KMS-11 (cell line): Measurements from ENCODE around the gene CNTF.
"Not testable (repeated sequence)": the region's sequence is repeated elsewhere in the genome, so short reads cannot be mapped to it uniquely, and the experiment has no call there.

Source experiments
- H2AFZ ChIP-seq: fragments of 200-600 bp; sonication (generic); 2 replicates; pipeline ENCODE4 v1.6.1; 2016; ENCODE audit warnings: antibody characterized with exemption, mixed run types, low read depth
- H3K27ac ChIP-seq: fragments of 200-600 bp; sonication (generic); 2 replicates; pipeline ENCODE4 v1.6.1; 2016; ENCODE audit warnings: mild to moderate bottlenecking, mixed run types
- H3K27me3 ChIP-seq: fragments of 200-600 bp; sonication (generic); 2 replicates; pipeline ENCODE4 v1.6.1; 2017; ENCODE audit warnings: mild to moderate bottlenecking, low read depth, mixed run types, moderate library complexity; ENCODE audit not compliant: insufficient read depth
- H3K36me3 ChIP-seq: fragments of 200-600 bp; sonication (generic); 2 replicates; pipeline ENCODE4 v1.6.1; 2017; ENCODE audit warnings: mild to moderate bottlenecking, mixed run types; ENCODE audit not compliant: insufficient read depth
- H3K4me1 ChIP-seq: fragments of 200-600 bp; sonication (generic); 2 replicates; pipeline ENCODE4 v1.6.1; 2016; ENCODE audit warnings: mild to moderate bottlenecking, low read depth, mixed run types; ENCODE audit not compliant: poor library complexity, severe bottlenecking
- H3K4me2 ChIP-seq: fragments of 200-600 bp; sonication (generic); 2 replicates; pipeline ENCODE4 v1.7.0; 2016; ENCODE audit warnings: mild to moderate bottlenecking, mixed run types
- H3K4me3 ChIP-seq: fragments of 200-600 bp; sonication (generic); IDR thresholded peaks from 2 replicates; pipeline ENCODE4 v1.6.1; 2017; ENCODE audit warnings: low read depth, low read length, mixed read lengths; ENCODE audit not compliant: insufficient read depth
- H3K79me2 ChIP-seq: fragments of 200-600 bp; sonication (generic); 2 replicates; pipeline ENCODE4 v1.6.1; 2016; ENCODE audit warnings: low read depth, mixed run types; ENCODE audit not compliant: insufficient read depth
- H3K9ac ChIP-seq: fragments of 200-600 bp; sonication (generic); 2 replicates; pipeline ENCODE4 v1.6.1; 2016; ENCODE audit warnings: mild to moderate bottlenecking, mixed run types
- H4K20me1 ChIP-seq: fragments of 200-600 bp; sonication (generic); 2 replicates; pipeline ENCODE4 v1.6.1; 2016; ENCODE audit warnings: mild to moderate bottlenecking, mixed run types; ENCODE audit not compliant: insufficient read depth
- TF ChIP-seq, protein P1 (sequence below): fragments of 200-600 bp; sonication (generic); conservative IDR thresholded peaks from 2 replicates; pipeline ENCODE4 v1.6.1; 2017; ENCODE audit warnings: low read depth, mild to moderate bottlenecking, antibody characterized with exemption, low read length, moderate library complexity, mixed read lengths

The CNTF gene, protein sequence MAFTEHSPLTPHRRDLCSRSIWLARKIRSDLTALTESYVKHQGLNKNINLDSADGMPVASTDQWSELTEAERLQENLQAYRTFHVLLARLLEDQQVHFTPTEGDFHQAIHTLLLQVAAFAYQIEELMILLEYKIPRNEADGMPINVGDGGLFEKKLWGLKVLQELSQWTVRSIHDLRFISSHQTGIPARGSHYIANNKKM

DNA sequence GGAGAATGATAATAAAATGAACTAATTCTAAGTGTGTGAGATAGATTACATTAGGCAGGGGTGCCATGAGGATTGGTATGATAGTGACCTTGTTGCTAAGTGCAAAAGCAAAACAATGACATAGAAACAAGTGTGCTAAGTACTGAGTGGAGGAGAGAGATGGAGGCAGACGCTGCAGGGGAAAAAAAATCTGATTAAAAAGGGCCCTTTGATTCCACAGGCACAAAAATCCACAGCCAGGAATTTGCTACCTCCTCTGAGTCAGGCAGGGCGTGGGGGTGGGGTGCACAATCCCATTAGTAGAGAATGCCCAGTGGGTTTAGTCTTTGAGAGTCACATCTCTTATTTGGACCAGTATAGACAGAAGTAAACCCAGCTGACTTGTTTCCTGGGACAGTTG lies at the start of gene CNTF:
TSS of gene CNTF (plus strand) at position 322 of the 400 bp plus-strand sequence. CDS start 88 bp downstream, outside the sequence.
- TF ChIP-seq, protein P1, sequence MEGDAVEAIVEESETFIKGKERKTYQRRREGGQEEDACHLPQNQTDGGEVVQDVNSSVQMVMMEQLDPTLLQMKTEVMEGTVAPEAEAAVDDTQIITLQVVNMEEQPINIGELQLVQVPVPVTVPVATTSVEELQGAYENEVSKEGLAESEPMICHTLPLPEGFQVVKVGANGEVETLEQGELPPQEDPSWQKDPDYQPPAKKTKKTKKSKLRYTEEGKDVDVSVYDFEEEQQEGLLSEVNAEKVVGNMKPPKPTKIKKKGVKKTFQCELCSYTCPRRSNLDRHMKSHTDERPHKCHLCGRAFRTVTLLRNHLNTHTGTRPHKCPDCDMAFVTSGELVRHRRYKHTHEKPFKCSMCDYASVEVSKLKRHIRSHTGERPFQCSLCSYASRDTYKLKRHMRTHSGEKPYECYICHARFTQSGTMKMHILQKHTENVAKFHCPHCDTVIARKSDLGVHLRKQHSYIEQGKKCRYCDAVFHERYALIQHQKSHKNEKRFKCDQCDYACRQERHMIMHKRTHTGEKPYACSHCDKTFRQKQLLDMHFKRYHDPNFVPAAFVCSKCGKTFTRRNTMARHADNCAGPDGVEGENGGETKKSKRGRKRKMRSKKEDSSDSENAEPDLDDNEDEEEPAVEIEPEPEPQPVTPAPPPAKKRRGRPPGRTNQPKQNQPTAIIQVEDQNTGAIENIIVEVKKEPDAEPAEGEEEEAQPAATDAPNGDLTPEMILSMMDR: no peak
- no peak within 1 kb of the TSS for H3K27ac ChIP-seq
- peaks cover 4% of the 10 kb centered on the region; the same call in 1 of the 2 replicates for H3K36me3 ChIP-seq

DNA sequence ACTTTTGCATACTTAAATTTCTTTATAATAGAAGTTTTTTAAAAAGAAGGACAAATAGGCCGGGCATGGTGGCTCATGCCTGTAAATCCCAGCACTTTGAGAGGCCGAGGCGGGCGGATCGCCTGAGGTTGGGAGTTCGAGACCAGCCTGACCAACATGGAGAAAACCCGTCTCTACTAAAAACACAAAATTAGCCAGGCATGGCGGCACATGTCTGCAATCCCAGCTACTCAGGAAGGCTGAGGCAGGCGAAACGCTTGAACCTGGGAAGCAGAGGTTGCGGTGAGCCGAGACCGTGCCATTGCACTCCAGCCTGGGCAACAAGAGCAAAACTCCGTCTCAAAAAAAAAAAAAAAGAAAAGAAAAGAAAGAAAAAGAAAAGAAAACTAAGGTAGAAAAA lies 49.6 kb upstream of the CNTF start:
- H3K4me1 ChIP-seq: peaks cover 61% of the 10 kb centered on the region
- H3K36me3 ChIP-seq, H4K20me1 ChIP-seq, H3K27me3 ChIP-seq, H3K4me3 ChIP-seq, H3K9ac ChIP-seq, H2AFZ ChIP-seq: not testable (repeated sequence)
- H3K27ac ChIP-seq: peak overlapping the region; percentile 100
- H3K79me2 ChIP-seq: 0 out of 2 replicates have a peak, but pooled peaks cover 13% of the 10 kb centered on the region
- H3K4me2 ChIP-seq: peak overlapping the region; percentile 60

More for the DNA sequence above, at the start of gene CNTF:
- Histone ChIP-seq H3K9ac (no peak within 1 kb of the TSS), H3K4me2 (no peak within 1 kb of the TSS), H4K20me1 (no peaks in the 10 kb centered on the region), H3K4me3 (no peak within 1 kb of the TSS), H2AFZ (no peak within 1 kb of the TSS), H3K79me2 (no peaks in the 10 kb centered on the region), H3K27me3 (no peaks in the 10 kb centered on the region), H3K4me1 (peaks cover 18% of the 10 kb centered on the region)

DNA sequence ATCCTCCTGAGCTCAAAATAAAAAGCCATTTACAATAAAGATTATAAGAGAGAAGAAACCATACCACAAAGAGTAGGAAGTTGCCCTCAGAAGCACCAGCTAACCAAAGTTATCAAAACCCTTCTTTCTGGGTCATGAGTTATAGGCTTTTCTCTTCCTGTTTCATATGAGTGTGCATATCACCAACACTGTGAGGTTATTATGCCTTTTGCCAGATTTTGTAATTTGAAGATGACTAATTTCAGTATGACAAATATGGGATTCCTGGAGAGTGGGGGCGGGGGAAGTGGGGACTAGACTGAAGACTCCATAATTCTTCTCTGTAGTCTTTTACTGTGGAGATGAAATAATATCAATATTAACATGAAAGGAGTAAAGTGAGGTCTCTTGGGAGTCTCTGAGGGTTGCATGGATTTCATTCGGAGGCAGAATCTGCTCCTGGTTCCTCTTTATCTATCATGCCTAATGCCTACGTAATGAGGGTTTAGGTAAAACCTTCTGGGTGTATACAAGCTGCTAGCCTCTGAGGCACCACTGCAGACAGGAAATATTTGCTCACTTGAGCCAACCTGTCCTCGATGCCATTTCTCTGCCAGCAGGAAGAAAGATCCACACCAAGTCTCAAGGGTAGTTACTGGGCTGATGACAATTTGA lies 48.9 kb upstream of the CNTF start:
- Histone ChIP-seq H3K27me3 (no peaks in the 10 kb centered on the region), H4K20me1 (no peaks in the 10 kb centered on the region), H3K4me3 (no peak overlapping the region), H3K27ac (peak overlapping the region; percentile 100), H3K9ac (peak overlapping the region; percentile 100; the same call in 1 of the 2 replicates), H3K4me2 (peak overlapping the region; percentile 60), H3K4me1 (peaks cover 55% of the 10 kb centered on the region), H3K79me2 (0 out of 2 replicates have a peak, but pooled peaks cover 13% of the 10 kb centered on the region), H3K36me3 (no peaks in the 10 kb centered on the region), H2AFZ (peak overlapping the region; percentile 10; the same call in 1 of the 2 replicates)
- TF ChIP-seq, protein P1: no peak

- Histone ChIP-seq H3K79me2 (peaks cover 16% of the 10 kb centered on the region), H3K9ac (peak overlapping the region; percentile 100; the same call in 1 of the 2 replicates), H3K27ac (peak overlapping the region; percentile 100), H3K27me3 (no peaks in the 10 kb centered on the region), H4K20me1 (no peaks in the 10 kb centered on the region), H3K4me3 (no peak overlapping the region), H3K4me2 (peak overlapping the region; percentile 60), H3K4me1 (peaks cover 53% of the 10 kb centered on the region), H2AFZ (0 out of 2 replicates have a peak overlapping the region, but pooled peaks have one; percentile 10), H3K36me3 (no peaks in the 10 kb centered on the region)
- TF ChIP-seq, protein P1: no peak
Measured at GRCh38 chr11:58574881-58575280, 47.6 kb upstream of the CNTF start.
